NCI-H1417 treated with DMSO at 0.1 percent for 48 hours (cell line): ENCODE measurements around the gene AGPAT1.
A peak's percentile ranks its signal among the peaks of the same experiment; 100 is the strongest.
"Not testable (repeated sequence)": the region's sequence is repeated elsewhere in the genome, so short reads cannot be mapped to it uniquely, and the experiment has no call there.

Experiments used
- DNase-seq: peaks from one replicate; lab custom pipeline; 2025; lab: John Stamatoyannopoulos, UW

The AGPAT1 gene, protein sequence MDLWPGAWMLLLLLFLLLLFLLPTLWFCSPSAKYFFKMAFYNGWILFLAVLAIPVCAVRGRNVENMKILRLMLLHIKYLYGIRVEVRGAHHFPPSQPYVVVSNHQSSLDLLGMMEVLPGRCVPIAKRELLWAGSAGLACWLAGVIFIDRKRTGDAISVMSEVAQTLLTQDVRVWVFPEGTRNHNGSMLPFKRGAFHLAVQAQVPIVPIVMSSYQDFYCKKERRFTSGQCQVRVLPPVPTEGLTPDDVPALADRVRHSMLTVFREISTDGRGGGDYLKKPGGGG

DNA sequence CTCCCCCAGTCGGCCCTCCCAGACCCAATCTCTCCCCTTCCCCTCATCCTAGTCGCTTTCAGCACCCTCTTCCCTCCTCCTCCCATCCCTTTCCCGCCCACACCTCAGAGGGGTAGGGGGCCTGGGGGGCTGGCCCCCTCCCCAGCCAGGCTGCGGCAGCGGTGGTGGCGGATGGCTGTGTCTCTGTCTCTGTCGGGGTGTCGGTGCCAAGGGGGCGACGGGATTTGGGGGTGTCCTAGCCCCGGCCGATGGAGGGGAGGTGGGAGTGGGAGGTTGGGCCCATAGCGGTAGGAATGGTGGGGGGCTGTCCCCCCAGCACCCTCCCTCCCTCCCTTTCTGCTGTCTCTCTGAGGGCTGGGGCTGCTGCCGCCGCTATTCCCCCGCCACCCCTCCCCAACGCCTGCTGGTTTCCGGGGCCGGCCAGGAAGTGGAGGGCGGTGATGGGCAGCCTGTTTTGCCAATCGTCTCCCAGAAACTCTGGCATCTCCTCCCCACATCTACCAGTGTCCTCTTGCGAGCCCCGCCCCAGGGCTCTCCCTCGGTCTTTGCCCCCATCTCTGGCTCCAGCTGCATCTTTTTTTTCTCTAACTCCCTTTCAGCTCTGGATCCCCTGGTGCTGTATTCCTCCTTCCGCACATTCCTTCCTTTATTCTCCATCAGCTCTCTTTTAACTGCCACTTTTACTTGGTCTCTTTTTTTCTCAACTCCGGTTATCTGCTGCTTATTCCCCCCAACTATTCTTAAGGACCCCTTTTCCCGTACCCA is at the start of gene AGPAT1:
Gene AGPAT1 (minus strand): TSS at position 374 of the 765 bp plus-strand sequence. CDS start 4,588 bp downstream, outside the sequence.
- peak; percentile 71 for DNase-seq

GRCh38 chr6:32224696-32225095 is 48.8 kb upstream of the AGPAT1 start:
- no peak for DNase-seq

GRCh38 chr6:32223258-32224235 is 47.7 kb upstream of the AGPAT1 start, which contains the start of gene NOTCH4:
Gene NOTCH4 (minus strand): TSS chr6:32224067. CDS start chr6:32223928, 139 bp downstream.
- no peak for DNase-seq

DNA sequence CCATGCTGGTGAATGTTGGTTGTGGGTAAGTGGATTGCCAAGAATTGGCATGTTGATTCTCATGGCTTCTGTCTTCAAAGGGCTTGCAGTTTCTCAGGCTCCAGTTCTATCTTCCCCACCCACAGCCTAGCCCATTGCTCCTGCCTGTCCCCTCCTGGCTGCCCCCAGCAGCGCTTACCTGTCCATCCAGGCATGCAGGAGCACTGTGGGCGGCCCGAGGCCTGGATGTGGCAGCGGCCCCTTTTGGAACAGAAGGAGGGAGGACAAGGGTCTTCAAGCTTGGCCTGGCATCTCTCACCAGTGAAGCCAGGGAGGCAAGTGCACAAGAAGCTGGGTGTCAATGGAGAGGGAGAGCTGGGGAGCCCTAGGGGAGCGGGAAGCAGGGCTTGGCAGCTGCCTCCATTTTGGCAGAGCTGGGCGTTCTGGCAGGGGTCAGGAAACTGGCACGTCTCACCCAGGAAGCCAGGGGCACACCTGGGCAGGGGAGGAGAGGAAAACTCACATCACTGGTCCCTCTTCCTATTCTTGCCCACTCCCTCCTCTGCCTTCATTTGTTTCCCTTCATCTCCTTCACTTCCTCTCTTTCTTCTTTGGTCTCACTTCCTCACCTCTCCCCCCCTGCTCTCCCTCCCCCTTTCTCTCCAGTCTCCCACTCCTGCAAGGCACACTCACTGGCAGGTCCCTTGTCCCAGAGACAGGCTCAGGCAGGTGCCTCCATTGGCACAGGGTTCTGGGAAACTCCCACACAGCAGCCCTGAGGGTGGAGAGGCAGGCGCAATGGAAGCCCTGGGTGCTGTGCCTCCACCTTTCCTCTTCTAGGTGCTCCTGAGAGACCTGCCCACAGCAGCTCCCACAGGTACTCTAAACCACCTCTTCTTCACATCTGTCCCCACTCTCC is 46.7 kb upstream of the AGPAT1 start:
- DNase-seq, result no peak

DNA sequence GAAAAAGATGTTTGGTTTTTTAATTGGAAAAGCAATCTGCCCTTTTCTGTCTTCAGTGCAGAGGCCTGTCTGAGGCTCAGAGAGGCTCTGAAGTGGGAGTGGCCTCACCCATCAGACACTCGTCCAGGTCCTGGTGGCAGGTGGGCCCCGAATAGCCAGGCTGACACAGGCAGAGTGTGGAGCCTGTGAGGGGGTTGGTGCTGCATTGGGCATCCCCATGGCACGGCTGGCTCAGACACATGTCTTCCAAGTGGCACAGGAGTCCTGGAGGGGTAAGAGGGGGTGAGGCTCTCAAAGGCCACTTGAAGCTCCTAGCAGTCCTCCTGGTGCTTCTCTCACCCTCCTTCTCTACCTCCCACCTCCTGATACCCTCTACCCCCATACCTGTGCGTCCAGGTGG is 44.1 kb upstream of the AGPAT1 start:
- DNase-seq, result no peak

GRCh38 chr6:32218167-32218566 is 42.3 kb upstream of the AGPAT1 start:
- DNase-seq, result no peak

DNA sequence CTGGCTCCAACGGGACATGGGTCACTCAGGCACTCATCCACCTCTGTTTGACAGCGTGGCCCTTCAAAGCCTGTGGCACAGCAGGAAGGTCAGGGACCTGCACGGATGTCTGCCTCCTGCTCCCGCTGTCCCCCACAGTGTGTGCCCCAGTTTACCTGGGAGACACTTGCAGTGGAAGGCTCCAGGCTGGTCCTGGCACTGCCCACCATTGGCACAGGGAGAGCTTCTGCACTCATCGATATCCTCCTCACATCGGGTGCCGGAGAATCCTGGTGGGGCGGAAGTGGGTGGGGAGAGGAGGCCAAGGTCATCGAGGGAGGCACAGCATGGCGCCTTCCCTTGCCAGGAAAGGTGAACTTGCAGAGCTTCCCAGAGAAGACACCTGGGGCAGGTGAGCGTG is 41.1 kb upstream of the AGPAT1 start:
- no peak for DNase-seq

DNA sequence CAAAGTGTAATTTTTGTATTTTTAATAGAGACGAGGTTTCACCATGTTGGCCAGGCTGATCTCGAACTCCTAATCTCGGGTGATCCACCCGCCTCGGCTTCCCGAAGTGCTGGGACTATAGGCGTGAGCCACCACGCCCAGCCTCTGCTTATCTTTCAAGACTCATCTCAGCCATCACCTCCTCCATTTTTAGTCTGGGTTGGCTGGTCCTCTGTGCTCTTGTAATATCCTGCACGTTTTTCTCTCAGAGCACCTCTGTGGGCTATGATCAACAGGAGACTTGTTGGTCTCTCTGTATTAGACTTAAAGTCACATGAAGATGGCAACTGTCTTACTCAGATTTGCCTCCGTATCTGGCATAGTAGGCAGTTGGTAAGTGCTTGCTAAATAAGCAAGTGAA is 40.4 kb upstream of the AGPAT1 start:
- no peak for DNase-seq

DNA sequence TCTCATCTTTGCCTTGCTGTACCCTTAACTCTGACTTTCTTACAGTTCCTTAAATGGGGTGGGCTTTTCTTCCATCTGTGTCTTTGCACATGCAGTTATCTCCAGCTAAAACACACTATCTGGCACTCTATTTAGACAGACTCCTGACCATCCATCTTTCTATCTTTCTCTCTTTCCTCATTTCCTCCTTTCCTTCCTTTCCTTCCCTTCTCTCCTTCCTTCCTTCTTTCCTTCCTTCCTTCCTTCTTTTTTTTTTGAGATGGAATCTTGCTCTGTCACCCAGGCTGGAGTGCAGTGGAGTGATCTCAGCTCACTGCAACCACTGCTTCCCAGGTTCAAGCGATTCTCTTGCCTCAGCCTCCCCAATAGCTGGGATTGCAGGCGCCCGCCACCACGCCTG is 39.7 kb upstream of the AGPAT1 start:
- no peak for DNase-seq

GRCh38 chr6:32214126-32214525 is 38.2 kb upstream of the AGPAT1 start:
- DNase-seq, result no peak

- DNase-seq, result no peak
Measured at GRCh38 chr6:32213649-32214048, 37.8 kb upstream of the AGPAT1 start.

DNA sequence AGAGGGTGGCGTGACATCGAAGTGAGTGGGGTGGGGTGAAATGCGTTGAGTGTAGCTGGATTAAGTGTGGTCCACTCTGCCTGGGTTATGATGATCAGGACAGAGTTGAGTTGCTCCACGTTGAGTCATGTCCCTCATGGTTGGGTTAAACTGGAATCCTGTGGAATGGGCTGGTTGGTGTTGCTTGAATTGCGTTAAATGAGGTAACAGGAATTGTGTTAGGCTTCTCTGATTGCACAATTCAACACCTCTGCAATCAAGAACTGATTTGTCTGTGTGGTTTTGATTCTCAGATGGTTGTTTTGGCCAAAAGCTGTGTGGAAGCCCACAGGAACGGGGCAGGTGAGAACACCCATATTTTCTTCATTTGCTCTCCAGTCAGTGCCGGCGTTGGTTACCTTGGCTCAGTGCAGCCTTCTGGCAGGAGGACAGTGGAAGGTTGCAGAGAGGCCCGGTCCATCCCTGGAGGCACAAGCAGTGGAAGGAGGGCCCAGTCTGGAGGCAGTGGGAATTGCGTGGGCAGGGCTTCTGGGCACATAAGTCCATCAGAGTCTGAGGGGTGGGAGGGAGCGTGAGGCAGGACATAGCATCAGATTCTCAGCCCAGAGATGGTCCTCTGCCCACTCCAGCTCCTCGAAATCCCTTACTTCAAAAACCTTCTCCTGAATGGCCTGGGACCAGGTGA is 36.3 kb upstream of the AGPAT1 start:
- no peak for DNase-seq

DNA sequence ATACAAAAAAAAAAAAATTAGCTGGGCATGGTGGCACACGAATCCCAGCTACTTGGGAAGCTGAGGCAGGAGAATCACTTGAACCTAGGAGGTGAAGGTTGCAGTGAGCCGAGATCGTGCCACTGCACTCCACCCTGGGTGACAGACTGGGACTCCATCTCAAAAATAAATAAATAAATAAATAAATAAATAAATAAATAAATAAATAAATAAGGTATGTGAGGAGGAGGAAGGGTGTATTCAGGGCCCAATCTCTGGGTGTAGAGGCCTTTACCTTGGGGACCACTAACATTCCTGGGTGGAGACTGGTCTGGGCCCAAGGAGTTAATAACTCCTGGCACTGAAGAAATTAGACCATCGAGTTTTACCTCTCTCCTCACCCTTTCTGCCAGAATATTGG is 35.5 kb upstream of the AGPAT1 start:
- DNase-seq, result not testable (repeated sequence)

DNA sequence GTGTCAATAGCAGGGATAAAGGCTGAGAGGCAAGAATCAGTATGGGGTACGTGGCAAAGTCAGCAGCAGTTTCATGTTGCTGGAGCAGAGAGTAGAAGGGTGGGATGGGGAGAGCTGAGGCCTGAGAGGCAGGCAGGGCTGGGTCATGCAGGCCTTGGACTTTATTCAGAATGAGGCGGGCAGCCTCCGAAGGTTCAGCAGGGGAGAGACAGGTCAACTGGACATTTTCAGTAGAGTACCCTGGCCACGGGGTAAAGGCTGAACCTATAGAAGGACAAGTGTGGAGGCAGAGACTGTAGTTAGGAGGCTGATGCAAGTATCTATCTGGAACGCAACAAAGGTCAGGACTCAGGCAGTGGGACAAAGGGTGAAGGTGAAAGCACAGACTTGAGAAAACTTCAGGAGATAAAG is 34.3 kb upstream of the AGPAT1 start:
- no peak for DNase-seq

DNA sequence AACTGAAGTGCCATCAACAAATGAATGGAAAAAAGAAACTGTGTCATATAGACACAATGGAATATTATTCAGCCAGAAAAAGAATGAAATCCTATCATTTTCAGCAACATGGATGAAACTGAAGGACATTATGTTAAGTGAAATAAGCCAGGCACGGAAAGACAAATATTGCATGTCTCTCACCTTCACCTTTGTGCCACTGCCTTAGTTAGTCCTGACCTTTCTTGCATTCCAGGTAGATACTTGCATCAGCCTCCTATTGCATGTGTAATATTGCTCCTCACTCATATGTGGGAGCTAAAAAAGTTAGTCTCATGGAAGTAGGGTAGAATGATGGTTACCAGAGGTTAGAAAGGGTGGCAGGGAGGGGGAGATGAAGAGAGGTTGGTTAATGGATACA is 33.1 kb upstream of the AGPAT1 start:
- DNase-seq, result no peak

DNA sequence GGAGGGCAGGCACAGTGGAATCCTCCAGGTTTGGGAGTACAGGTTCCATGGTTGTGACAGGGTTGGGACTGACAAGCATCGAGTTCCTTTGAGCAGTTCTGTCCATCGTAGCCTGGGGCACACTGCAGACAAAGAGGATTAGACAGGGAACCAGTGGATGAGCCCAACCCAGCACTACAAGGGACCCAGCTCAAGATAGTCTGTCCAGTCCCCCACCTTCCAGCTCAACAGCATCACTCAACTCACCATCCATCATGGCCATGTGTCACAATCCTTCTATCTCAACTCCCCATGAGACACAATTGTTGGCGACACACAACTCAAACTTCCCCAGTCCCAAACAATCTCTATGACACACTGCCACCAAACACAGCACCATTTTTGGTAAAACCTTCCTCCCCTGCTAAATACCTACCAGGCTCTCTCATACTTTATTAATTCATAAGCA is 28.4 kb upstream of the AGPAT1 start:
- DNase-seq, result no peak

DNA sequence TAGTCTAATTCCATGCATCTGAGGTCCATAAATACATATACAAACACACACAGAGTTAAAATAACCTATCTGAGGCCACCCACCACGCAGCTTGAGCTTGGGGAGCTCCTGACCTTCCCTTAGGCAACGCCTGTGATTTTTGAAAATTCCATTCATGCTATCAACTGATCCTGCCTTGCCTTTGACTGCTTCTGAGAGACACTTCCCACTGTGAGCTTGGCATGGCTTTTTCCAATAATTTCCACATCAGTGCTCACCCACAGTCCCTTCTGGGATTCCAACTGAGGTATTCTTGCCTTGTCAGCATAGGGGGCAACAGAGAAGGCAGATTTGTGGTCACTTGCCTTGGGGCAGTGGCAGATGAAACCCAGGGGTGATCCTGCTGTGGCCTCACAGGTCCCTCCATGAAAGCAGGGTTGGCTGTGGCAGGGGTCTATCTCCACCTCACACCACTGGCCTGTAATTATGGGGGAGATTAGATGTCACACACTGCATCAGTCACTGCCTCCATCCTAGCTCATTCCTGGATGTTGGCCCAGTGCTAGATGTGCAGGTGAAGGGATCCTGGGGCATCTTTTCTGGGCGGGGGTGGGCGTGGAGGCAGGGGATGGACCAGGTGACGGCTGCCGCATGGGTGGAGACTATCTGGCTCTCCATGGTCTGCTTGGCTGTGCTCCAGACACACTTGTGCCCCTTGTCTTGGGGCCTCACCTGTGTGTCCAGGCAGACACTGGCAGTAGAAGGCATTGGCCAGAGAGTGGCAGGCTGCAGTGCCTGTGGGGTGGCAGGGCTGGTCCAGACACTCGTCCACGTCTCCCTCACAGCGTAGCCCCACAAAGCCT is 27.8 kb upstream of the AGPAT1 start:
- no peak for DNase-seq

GRCh38 chr6:32202186-32202585 is 26.3 kb upstream of the AGPAT1 start:
- no peak for DNase-seq

GRCh38 chr6:32200711-32201475 is 25.0 kb upstream of the AGPAT1 start:
- no peak for DNase-seq
